GM12878 (cell line): ENCODE data around the gene LGI1. TPM values are rescaled to one million over a fixed set of nuclear protein-coding genes. Genes with fewer than 3 reads are reported as not detected.

Source experiments
- ATAC-seq: fragments of 200-7000 bp; cut with Tn5 transposase; 3 replicates; pipeline ENCODE4 v1.9.1; 2020; ENCODE audit warnings: mild to moderate bottlenecking, moderate library complexity
- BruUV-seq: library from RNA; stranded (reverse); fragments of 400-500 nt; replicated peaks from 2 replicates; lab custom pipeline; 2021; lab: Mats Ljungman, UMichigan
- CTCF ChIA-PET: fragments of 300-600 bp; sonication (Branson Sonifier 250); formaldehyde crosslinking; extraction: SDS; loops from one replicate; lab custom pipeline; 2021; ENCODE audit warnings: inconsistent platforms; lab: Yijun Ruan, JAX
- POLR2A ChIA-PET: fragments of 350-600 bp; formaldehyde crosslinking; extraction: SDS; loops from one replicate; lab custom pipeline; 2021; ENCODE audit warnings: inconsistent platforms; lab: Charles Lee
- RAD21 ChIA-PET: fragments of 300-600 bp; sonication (Branson Sonifier 250); formaldehyde crosslinking; loops from one replicate; lab custom pipeline; 2023; ENCODE audit warnings: antibody characterized with exemption; ENCODE audit not compliant: unreplicated experiment; lab: Charles Lee
- SMC1A ChIA-PET: fragments of 300-600 bp; sonication (Branson Sonifier 250); formaldehyde crosslinking; loops from one replicate; lab custom pipeline; 2023; ENCODE audit not compliant: unreplicated experiment, uncharacterized antibody; lab: Charles Lee
- DNase-seq: peaks from one replicate; pipeline ENCODE4 v3.0.0-alpha.2; 2011; ENCODE audit warnings: low read depth, low spot score
- FAIRE-seq: peaks from 3 replicates; lab custom pipeline; 2011; peaks lifted over from hg19 to GRCh38; lab: Jason Lieb, UNC
- H2AFZ ChIP-seq: 2 replicates; pipeline ENCODE4 v1.6.0; 2011; ENCODE audit warnings: low read depth, low read length, control low read depth; ENCODE audit not compliant: control insufficient read depth
- H3K27ac ChIP-seq: 2 replicates; pipeline ENCODE4 v1.5.1; 2011; ENCODE audit warnings: control low read depth; ENCODE audit not compliant: control insufficient read depth, insufficient read depth
- H3K27me3 ChIP-seq, 2 experiments: replicated peaks in 1 of 2; 2 replicates each; pipeline versions ENCODE4 v1.6.0 to v1.6.1; 2011; ENCODE audit warnings: low read length in 1 of 2; ENCODE audit not compliant: control insufficient read depth in 2 of 2, insufficient read depth in 2 of 2
- H3K36me3 ChIP-seq, 2 experiments: 2 replicates each; pipeline ENCODE4 v1.5.1; 2011; ENCODE audit warnings: low read length in 1 of 2; ENCODE audit not compliant: control insufficient read depth in 2 of 2, insufficient read depth in 2 of 2
- H3K4me1 ChIP-seq: 2 replicates; pipeline ENCODE4 v1.6.1; 2011; ENCODE audit warnings: mild to moderate bottlenecking, low read length, moderate library complexity, mixed read lengths; ENCODE audit not compliant: control insufficient read depth, insufficient read depth
- H3K4me2 ChIP-seq: 2 replicates; pipeline ENCODE4 v1.6.0; 2011; ENCODE audit warnings: control low read depth; ENCODE audit not compliant: control insufficient read depth, insufficient read depth
- H3K4me3 ChIP-seq: fragments of 200-600 bp; sonication (generic); 2 replicates; pipeline ENCODE4 v1.5.1; 2016
- H3K79me2 ChIP-seq: 2 replicates; pipeline ENCODE4 v1.6.0; 2011; ENCODE audit warnings: low read length; ENCODE audit not compliant: control insufficient read depth, insufficient read depth
- H3K9ac ChIP-seq: 2 replicates; pipeline ENCODE4 v1.8.0; 2011; ENCODE audit warnings: low read length, control low read depth, mixed read lengths; ENCODE audit not compliant: control insufficient read depth, insufficient read depth
- H3K9me3 ChIP-seq: replicated peaks from 3 replicates; pipeline ENCODE4 v1.5.1; 2011; ENCODE audit warnings: mild to moderate bottlenecking, low read length; ENCODE audit not compliant: control insufficient read depth, insufficient read depth
- H4K20me1 ChIP-seq: 2 replicates; pipeline ENCODE4 v1.6.0; 2011; ENCODE audit not compliant: control insufficient read depth, insufficient read depth
- BRCA1 ChIP-seq: IDR thresholded peaks from 2 replicates; pipeline ENCODE4 v1.6.1; 2011; ENCODE audit warnings: low read depth, low read length, improper control_type of control experiment
- CBX5 ChIP-seq: sonication (generic); IDR thresholded peaks from 2 replicates; pipeline ENCODE4 v1.6.1; 2016; ENCODE audit warnings: low read depth, moderate library complexity, mild to moderate bottlenecking, inconsistent platforms
- CREB1 ChIP-seq: IDR thresholded peaks from 2 replicates; pipeline ENCODE4 v1.6.1; 2012; ENCODE audit warnings: low read depth, mild to moderate bottlenecking, inconsistent platforms
- CUX1 ChIP-seq: IDR thresholded peaks from 2 replicates; pipeline ENCODE4 v1.6.1; 2012; ENCODE audit warnings: improper control_type of control experiment, low read depth, low read length; ENCODE audit not compliant: insufficient replicate concordance
- EED ChIP-seq: sonication (generic); IDR thresholded peaks from 2 replicates; pipeline ENCODE4 v1.6.1; 2016; ENCODE audit warnings: antibody characterized with exemption, low read depth
- NFYB ChIP-seq: IDR thresholded peaks from 2 replicates; pipeline ENCODE4 v1.6.1; 2011; ENCODE audit warnings: low read depth, mild to moderate bottlenecking, low read length, improper control_type of control experiment, moderate library complexity; ENCODE audit not compliant: insufficient read depth
- PAX5 ChIP-seq: IDR thresholded peaks from 2 replicates; pipeline ENCODE4 v1.6.1; 2011; ENCODE audit warnings: low read depth, low read length, borderline replicate concordance
- POLR2A ChIP-seq: IDR thresholded peaks from 2 replicates; pipeline ENCODE4 v1.6.1; 2011; ENCODE audit warnings: low read depth, mild to moderate bottlenecking, low read length
- POLR2AphosphoS2 ChIP-seq: IDR thresholded peaks from 2 replicates; pipeline ENCODE4 v1.6.1; 2011; ENCODE audit warnings: low read depth, mild to moderate bottlenecking, low read length, improper control_type of control experiment, moderate library complexity
- RUNX3 ChIP-seq: IDR thresholded peaks from 2 replicates; pipeline ENCODE4 v1.6.1; 2012; ENCODE audit warnings: low read length, inconsistent platforms
- SP1 ChIP-seq: IDR thresholded peaks from one replicate; pipeline ENCODE4 v1.6.1; 2011; ENCODE audit warnings: low read depth, low read length
- SUPT20H ChIP-seq: IDR thresholded peaks from 2 replicates; pipeline ENCODE4 v1.6.1; 2011; ENCODE audit warnings: low read depth, mild to moderate bottlenecking, low read length, moderate library complexity, borderline replicate concordance; ENCODE audit not compliant: control insufficient read depth
- TCF7 ChIP-seq: IDR thresholded peaks from 2 replicates; pipeline ENCODE4 v1.6.1; 2014; ENCODE audit warnings: antibody characterized with exemption, borderline replicate concordance
- ZBED1 ChIP-seq: IDR thresholded peaks from 2 replicates; pipeline ENCODE4 v1.6.1; 2016; ENCODE audit warnings: borderline replicate concordance
- WGBS: methylation state at CpG from one replicate; pipeline ENCODE4 v1.1.6; 2016; ENCODE audit warnings: low lambda C conversion rate; ENCODE audit not compliant: insufficient replicate concordance, insufficient coverage; ENCODE audit errors: missing lambda C conversion rate; 5-methylcytosine and 5-hydroxymethylcytosine counted together
- in situ Hi-C: fragments of 300-500 bp; cut with MboI; formaldehyde crosslinking; loops from 9 replicates; pipeline ENCODE4 v1.14.3; 2018; ENCODE audit warnings: mixed read lengths
- intact Hi-C: fragments of 100-400 bp; cut with micrococcal nuclease; formaldehyde crosslinking; loops from one replicate; pipeline ENCODE4 v1.14.2; 2022; ENCODE audit not compliant: unreplicated experiment
- polyA plus RNA-seq, 11 experiments: library from polyadenylated mRNA; depleted of rRNA in 4 of 11; unstranded in 6 of 11; stranded (reverse) in 5 of 11; fragments of >200 nt; fragmentation: Nextera tagmentation in 4 of 11; fragmentation: Illumina TruSeq in 1 of 11; extraction: Ambion mirVana in 4 of 11; extraction: Trizol in 1 of 11; gene quantifications; 1 replicate in 1 of 11; 2 replicates in 10 of 11; pipeline versions ENCODE4 v1.2.1 to v1.2.3, GENCODE V29; 2011 to 2016; ENCODE audit warnings: inconsistent platforms in 2 of 11, missing spikeins in 2 of 11, low read depth in 1 of 11
- total RNA-seq, 4 experiments: library from RNA; depleted of rRNA in 3 of 4; stranded (reverse); fragments of >200 nt in 3 of 4; fragmentation: Illumina TruSeq in 1 of 4; extraction: Trizol in 1 of 4; gene quantifications; 2 replicates each; pipeline versions ENCODE4 v1.2.1 to v1.2.3, GENCODE V29; 2013 to 2021
- TF ChIP-seq, protein P1 (sequence below): fragments of 450-650 bp; IDR thresholded peaks from 2 replicates; pipeline ENCODE4 v1.6.1; 2017; ENCODE audit warnings: mild to moderate bottlenecking, moderate library complexity

LGI1 gene
- total and polyA plus RNA-seq, 10 of the 15 experiments (the other 5 are each of a cell fraction or from before 2014, with no cell fraction given) = not detected

- in situ Hi-C loops = no loop called here
- Histone ChIP-seq H3K4me2 (no peak overlapping the region), H2AFZ (no peak overlapping the region), H3K27me3 (peaks cover 0 to 2% of the 10 kb centered on the region in 2 experiments; a peak in 2 of 4 replicates), H3K36me3 (no peaks in the 10 kb centered on the region), H3K4me3 (no peak overlapping the region), H3K27ac (no peak overlapping the region), H3K79me2 (no peaks in the 10 kb centered on the region), H3K9ac (no peak overlapping the region), H3K9me3 (no peaks in the 10 kb centered on the region), H3K4me1 (no peaks in the 10 kb centered on the region), H4K20me1 (no peaks in the 10 kb centered on the region)
- no peak for ATAC-seq
- TF ChIP-seq POLR2A = no peak
- no peak for TF ChIP-seq CUX1
- TF ChIP-seq SP1 = no peak
- no peak for TF ChIP-seq NFYB
- no peak for TF ChIP-seq ZBED1
- TF ChIP-seq SUPT20H = no peak
- no peak for TF ChIP-seq POLR2AphosphoS2
- no peak for TF ChIP-seq CBX5
- no peak for TF ChIP-seq RUNX3
- TF ChIP-seq CREB1 = no peak
- no peak for TF ChIP-seq EED
- TF ChIP-seq, protein P1, sequence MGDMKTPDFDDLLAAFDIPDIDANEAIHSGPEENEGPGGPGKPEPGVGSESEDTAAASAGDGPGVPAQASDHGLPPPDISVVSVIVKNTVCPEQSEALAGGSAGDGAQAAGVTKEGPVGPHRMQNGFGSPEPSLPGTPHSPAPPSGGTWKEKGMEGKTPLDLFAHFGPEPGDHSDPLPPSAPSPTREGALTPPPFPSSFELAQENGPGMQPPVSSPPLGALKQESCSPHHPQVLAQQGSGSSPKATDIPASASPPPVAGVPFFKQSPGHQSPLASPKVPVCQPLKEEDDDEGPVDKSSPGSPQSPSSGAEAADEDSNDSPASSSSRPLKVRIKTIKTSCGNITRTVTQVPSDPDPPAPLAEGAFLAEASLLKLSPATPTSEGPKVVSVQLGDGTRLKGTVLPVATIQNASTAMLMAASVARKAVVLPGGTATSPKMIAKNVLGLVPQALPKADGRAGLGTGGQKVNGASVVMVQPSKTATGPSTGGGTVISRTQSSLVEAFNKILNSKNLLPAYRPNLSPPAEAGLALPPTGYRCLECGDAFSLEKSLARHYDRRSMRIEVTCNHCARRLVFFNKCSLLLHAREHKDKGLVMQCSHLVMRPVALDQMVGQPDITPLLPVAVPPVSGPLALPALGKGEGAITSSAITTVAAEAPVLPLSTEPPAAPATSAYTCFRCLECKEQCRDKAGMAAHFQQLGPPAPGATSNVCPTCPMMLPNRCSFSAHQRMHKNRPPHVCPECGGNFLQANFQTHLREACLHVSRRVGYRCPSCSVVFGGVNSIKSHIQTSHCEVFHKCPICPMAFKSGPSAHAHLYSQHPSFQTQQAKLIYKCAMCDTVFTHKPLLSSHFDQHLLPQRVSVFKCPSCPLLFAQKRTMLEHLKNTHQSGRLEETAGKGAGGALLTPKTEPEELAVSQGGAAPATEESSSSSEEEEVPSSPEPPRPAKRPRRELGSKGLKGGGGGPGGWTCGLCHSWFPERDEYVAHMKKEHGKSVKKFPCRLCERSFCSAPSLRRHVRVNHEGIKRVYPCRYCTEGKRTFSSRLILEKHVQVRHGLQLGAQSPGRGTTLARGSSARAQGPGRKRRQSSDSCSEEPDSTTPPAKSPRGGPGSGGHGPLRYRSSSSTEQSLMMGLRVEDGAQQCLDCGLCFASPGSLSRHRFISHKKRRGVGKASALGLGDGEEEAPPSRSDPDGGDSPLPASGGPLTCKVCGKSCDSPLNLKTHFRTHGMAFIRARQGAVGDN = no peak
- no peak for TF ChIP-seq PAX5
- TF ChIP-seq BRCA1 = no peak
- no peak for TF ChIP-seq TCF7
- BruUV-seq = no TSS peak
- ChIA-PET CTCF (interaction anchor here (1.4 kb wide), 1 partner anchor 12 kb away, joined by 3 read pairs; no protein-coding TSS in a partner anchor), RAD21 (no interaction called here), POLR2A (no interaction called here), SMC1A (no interaction called here)
- intact Hi-C loops = no loop called here
- DNase-seq = no peak
- 32% methylated on average over 5 of the region's 5 CpGs for WGBS
- no peak for FAIRE-seq
Observed at GRCh38 chr10:93767724-93768399, 10.1 kb downstream of the LGI1 start.
